HepG2 (cell line): ENCODE data around the gene ZCCHC3. TPM values are rescaled to one million over a fixed set of nuclear protein-coding genes. Genes with fewer than 3 reads are reported as not detected.
A peak's percentile ranks its signal among the peaks of the same experiment; 100 is the strongest.

Source experiments
- HOXA7 ChIP-seq: sonication (generic); formaldehyde crosslinking; IDR thresholded peaks from 2 replicates; pipeline ENCODE4 v1.8.1; 2022; ENCODE audit warnings: mild to moderate bottlenecking, missing genetic modification reagents, moderate library complexity
- MTA1 ChIP-seq: sonication (generic); formaldehyde crosslinking; IDR thresholded peaks from 2 replicates; pipeline ENCODE4 v1.4.0; 2020; ENCODE audit warnings: missing genetic modification reagents, mild to moderate bottlenecking, borderline replicate concordance
- NPAS2 ChIP-seq: sonication (generic); formaldehyde crosslinking; IDR thresholded peaks from 2 replicates; pipeline ENCODE4 v1.8.0; 2022; ENCODE audit warnings: mild to moderate bottlenecking, missing genetic modification reagents, borderline replicate concordance
- NR2F2 ChIP-seq: IDR thresholded peaks from 2 replicates; pipeline ENCODE4 v1.6.1; 2012; ENCODE audit warnings: low read depth, inconsistent platforms, borderline replicate concordance
- PCBP1 ChIP-seq: fragments of 200-400 bp; formaldehyde crosslinking; IDR thresholded peaks from 2 replicates; pipeline ENCODE4 v1.6.1; 2017; ENCODE audit warnings: mild to moderate bottlenecking, low read depth, low read length, borderline replicate concordance
- RBAK ChIP-seq: sonication (generic); formaldehyde crosslinking; IDR thresholded peaks from 2 replicates; pipeline ENCODE4 v1.5.1; 2020; ENCODE audit warnings: mild to moderate bottlenecking, missing genetic modification reagents
- SUZ12 ChIP-seq: fragments of 150-350 bp; IDR thresholded peaks from 2 replicates; pipeline ENCODE4 v1.6.1; 2014; ENCODE audit warnings: low read depth, low read length
- ZFP1 ChIP-seq: IDR thresholded peaks from 2 replicates; pipeline ENCODE4 v1.6.1; 2016
- polyA plus RNA-seq, 8 experiments: library from polyadenylated mRNA; depleted of rRNA in 3 of 8; stranded (reverse) in 7 of 8; unstranded in 1 of 8; fragments of >200 nt; fragmentation: Illumina TruSeq in 4 of 8; extraction: Trizol in 4 of 8; gene quantifications; 2 replicates each; pipeline versions ENCODE4 v1.2.1 to v1.2.3, GENCODE V29; 2011 to 2016; ENCODE audit warnings: low read depth in 4 of 8, missing spikeins in 1 of 8, mixed read lengths in 1 of 8; ENCODE audit not compliant: insufficient read depth in 1 of 8
- total RNA-seq, 5 experiments: library from RNA; depleted of rRNA; stranded (reverse); fragments of >200 nt; fragmentation: Illumina TruSeq; extraction: Trizol; gene quantifications; 2 replicates each; pipeline ENCODE4 v1.2.3, GENCODE V29; 2016; ENCODE audit warnings: low read depth in 1 of 5
- TF ChIP-seq, protein P1 (sequence below): sonication (generic); formaldehyde crosslinking; IDR thresholded peaks from 2 replicates; pipeline ENCODE4 v1.4.0; 2020; ENCODE audit warnings: missing genetic modification reagents, borderline replicate concordance
- TF ChIP-seq, protein P2 (sequence below): sonication (generic); formaldehyde crosslinking; IDR thresholded peaks from 2 replicates; pipeline ENCODE4 v1.5.1; 2020; ENCODE audit warnings: missing genetic modification reagents, mild to moderate bottlenecking, borderline replicate concordance
- TF ChIP-seq, protein P3 (sequence below): sonication (generic); formaldehyde crosslinking; IDR thresholded peaks from 2 replicates; pipeline ENCODE4 v1.4.0; 2020; ENCODE audit warnings: mild to moderate bottlenecking, missing genetic modification reagents
- TF ChIP-seq, protein P4 (sequence below): sonication (generic); formaldehyde crosslinking; IDR thresholded peaks from 2 replicates; pipeline ENCODE4 v1.5.1; 2020; ENCODE audit warnings: mild to moderate bottlenecking, missing genetic modification reagents, borderline replicate concordance

Gene ZCCHC3
- total and polyA plus RNA-seq, 2 of the 13 experiments (the other 11 are each of a cell fraction or from before 2014, with no cell fraction given) = 46.6 to 63.0 TPM

DNA sequence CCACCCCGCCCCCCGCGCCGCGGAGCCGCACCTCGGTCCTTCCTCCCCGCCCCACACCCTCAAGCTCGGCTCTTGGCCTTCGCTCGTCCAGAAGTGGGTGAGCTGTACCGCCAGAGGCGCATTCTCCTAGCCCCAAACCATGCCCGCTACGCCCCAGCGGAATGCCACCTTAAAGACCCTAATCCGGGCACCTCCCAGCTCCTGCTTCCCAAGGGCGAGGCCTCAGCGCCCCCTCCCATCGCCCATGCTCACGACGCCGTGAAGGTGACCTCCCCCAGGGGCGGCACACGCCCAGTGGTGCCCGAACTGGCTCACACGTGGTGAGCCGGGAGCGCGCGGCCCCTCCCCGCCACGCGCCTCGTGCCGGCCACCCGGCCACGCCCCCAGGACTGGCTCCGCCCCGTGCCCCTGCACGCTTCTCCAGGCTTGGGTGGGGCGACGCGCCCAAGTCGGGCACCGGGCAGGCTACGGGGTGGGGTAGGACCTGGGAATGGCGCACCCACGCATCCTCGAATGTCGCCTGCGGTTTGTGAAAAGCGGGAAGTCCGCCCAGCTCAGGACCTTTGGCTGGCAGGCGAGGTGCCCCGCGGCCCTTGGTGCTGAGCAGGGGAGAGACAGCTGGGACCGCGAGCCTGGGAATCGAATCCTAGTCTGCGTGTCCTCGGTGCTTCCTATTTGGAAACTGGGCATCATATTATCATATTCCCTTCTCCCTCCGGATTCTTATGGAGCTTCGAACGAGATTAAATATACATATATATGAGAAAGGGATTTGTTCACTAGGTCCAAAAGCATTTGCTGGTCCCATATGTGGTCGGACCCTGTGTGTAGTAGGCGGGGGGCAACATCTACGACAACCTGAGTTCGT is 27.0 kb downstream of the ZCCHC3 start (continued):
- TF ChIP-seq, protein P1, sequence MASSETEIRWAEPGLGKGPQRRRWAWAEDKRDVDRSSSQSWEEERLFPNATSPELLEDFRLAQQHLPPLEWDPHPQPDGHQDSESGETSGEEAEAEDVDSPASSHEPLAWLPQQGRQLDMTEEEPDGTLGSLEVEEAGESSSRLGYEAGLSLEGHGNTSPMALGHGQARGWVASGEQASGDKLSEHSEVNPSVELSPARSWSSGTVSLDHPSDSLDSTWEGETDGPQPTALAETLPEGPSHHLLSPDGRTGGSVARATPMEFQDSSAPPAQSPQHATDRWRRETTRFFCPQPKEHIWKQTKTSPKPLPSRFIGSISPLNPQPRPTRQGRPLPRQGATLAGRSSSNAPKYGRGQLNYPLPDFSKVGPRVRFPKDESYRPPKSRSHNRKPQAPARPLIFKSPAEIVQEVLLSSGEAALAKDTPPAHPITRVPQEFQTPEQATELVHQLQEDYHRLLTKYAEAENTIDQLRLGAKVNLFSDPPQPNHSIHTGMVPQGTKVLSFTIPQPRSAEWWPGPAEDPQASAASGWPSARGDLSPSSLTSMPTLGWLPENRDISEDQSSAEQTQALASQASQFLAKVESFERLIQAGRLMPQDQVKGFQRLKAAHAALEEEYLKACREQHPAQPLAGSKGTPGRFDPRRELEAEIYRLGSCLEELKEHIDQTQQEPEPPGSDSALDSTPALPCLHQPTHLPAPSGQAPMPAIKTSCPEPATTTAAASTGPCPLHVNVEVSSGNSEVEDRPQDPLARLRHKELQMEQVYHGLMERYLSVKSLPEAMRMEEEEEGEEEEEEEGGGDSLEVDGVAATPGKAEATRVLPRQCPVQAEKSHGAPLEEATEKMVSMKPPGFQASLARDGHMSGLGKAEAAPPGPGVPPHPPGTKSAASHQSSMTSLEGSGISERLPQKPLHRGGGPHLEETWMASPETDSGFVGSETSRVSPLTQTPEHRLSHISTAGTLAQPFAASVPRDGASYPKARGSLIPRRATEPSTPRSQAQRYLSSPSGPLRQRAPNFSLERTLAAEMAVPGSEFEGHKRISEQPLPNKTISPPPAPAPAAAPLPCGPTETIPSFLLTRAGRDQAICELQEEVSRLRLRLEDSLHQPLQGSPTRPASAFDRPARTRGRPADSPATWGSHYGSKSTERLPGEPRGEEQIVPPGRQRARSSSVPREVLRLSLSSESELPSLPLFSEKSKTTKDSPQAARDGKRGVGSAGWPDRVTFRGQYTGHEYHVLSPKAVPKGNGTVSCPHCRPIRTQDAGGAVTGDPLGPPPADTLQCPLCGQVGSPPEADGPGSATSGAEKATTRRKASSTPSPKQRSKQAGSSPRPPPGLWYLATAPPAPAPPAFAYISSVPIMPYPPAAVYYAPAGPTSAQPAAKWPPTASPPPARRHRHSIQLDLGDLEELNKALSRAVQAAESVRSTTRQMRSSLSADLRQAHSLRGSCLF (CRISPR knock-in tag) = peak; percentile 28; the same call in 1 of the 2 replicates
- peak; percentile 85; the same call in 1 of the 2 replicates for TF ChIP-seq ZFP1 (CRISPR knock-in tag)
- TF ChIP-seq, protein P2, sequence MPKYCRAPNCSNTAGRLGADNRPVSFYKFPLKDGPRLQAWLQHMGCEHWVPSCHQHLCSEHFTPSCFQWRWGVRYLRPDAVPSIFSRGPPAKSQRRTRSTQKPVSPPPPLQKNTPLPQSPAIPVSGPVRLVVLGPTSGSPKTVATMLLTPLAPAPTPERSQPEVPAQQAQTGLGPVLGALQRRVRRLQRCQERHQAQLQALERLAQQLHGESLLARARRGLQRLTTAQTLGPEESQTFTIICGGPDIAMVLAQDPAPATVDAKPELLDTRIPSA (CRISPR knock-in tag) = no peak
- TF ChIP-seq, protein P3, sequence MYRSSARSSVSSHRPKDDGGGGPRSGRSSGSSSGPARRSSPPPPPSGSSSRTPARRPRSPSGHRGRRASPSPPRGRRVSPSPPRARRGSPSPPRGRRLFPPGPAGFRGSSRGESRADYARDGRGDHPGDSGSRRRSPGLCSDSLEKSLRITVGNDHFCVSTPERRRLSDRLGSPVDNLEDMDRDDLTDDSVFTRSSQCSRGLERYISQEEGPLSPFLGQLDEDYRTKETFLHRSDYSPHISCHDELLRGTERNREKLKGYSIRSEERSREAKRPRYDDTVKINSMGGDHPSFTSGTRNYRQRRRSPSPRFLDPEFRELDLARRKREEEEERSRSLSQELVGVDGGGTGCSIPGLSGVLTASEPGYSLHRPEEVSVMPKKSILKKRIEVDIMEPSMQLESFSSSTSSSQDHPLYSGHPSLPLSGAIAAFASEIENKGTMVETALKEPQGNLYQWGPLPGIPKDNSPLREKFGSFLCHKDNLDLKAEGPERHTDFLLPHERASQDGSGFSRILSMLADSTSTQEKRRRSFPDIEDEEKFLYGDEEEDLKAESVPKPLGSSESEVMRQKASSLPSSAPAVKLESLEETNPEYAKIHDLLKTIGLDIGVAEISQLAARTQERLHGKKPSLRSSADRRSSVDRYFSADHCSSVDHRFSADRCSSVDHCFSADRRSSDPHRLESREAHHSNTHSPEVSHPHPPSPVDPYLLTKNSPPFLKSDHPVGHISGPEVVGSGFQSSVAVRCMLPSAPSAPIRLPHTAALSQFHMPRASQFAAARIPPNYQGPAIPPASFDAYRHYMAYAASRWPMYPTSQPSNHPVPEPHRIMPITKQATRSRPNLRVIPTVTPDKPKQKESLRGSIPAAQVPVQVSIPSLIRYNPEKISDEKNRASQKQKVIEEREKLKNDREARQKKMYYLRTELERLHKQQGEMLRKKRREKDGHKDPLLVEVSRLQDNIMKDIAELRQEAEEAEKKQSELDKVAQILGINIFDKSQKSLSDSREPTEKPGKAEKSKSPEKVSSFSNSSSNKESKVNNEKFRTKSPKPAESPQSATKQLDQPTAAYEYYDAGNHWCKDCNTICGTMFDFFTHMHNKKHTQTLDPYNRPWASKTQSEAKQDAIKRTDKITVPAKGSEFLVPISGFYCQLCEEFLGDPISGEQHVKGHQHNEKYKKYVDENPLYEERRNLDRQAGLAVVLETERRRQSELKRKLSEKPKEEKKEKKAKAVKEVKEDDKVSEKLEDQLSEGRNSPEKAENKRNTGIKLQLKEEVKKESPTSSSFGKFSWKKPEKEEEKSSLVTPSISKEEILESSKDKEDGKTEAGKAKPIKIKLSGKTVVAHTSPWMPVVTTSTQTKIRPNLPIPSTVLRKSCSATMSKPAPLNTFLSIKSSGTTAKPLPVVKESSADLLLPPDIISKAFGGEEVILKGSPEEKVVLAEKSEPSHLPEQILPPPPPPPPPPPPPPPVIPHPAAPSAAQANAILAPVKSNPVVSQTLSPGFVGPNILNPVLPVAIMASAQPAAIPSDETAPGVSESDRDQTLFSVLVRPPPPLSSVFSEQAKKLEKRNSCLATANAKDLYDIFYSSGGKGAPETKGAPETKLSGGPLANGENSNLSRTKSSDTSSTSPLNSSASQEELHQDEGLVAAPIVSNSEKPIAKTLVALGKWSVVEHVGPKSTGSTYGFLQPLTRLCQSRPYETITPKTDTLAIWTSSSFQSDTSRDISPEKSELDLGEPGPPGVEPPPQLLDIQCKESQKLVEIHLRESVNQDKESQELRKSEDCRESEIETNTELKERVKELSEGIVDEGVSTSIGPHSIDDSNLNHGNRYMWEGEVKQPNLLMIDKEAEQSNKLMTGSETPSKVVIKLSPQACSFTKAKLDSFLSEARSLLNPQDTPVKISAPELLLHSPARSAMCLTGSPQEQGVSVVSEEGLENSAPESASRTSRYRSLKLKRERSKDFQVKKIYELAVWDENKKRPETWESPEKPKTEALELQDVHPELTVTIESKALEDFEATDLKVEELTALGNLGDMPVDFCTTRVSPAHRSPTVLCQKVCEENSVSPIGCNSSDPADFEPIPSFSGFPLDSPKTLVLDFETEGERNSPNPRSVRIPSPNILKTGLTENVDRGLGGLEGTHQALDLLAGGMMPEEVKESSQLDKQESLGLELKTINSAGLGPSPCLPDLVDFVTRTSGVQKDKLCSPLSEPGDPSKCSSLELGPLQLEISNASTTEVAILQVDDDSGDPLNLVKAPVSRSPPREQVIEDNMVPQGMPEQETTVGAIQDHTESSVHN (CRISPR knock-in tag) = peak; percentile 99
- TF ChIP-seq, protein P4, sequence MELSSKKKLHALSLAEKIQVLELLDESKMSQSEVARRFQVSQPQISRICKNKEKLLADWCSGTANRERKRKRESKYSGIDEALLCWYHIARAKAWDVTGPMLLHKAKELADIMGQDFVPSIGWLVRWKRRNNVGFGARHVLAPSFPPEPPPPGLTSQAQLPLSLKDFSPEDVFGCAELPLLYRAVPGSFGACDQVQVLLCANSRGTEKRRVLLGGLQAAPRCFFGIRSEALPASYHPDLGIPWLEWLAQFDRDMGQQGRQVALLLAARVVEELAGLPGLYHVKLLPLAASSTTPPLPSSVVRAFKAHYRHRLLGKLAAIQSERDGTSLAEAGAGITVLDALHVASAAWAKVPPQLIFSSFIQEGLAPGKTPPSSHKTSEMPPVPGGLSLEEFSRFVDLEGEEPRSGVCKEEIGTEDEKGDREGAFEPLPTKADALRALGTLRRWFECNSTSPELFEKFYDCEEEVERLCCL (CRISPR knock-in tag) = peak; percentile 62; the same call in 1 of the 2 replicates
- peak; percentile 38; the same call in 1 of the 2 replicates for TF ChIP-seq RBAK
- no peak for TF ChIP-seq SUZ12
- 0 out of 2 replicates have a peak, but pooled peaks have one; percentile 34 for TF ChIP-seq PCBP1
- peak; percentile 99 for TF ChIP-seq MTA1 (CRISPR knock-in tag)
- peak; percentile 69; the same call in 1 of the 2 replicates for TF ChIP-seq NR2F2
- peak; percentile 89; the same call in 1 of the 2 replicates for TF ChIP-seq HOXA7 (CRISPR knock-in tag)
- TF ChIP-seq NPAS2 = no peak
